Measurements from ENCODE around the gene ANKRD45.
"Not testable (repeated sequence)": the region's sequence is repeated elsewhere in the genome, so short reads cannot be mapped to it uniquely, and the experiment has no call there.

The ANKRD45 gene

GRCh38 chr1:173568483-173568882, 101.2 kb downstream of the ANKRD45 start:
- no peak for DNase-seq

- not testable (repeated sequence) for DNase-seq
Observed at GRCh38 chr1:173563846-173564245, 105.8 kb downstream of the ANKRD45 start.

- DNase-seq = no peak
Observed at GRCh38 chr1:173562813-173563212, 106.8 kb downstream of the ANKRD45 start.

- no peak for DNase-seq
Observed at GRCh38 chr1:173561263-173561662, 108.4 kb downstream of the ANKRD45 start.

GRCh38 chr1:173560285-173560880, 109.3 kb downstream of the ANKRD45 start:
- DNase-seq = no peak
